ENCODE measurements around the gene DCAF11.

DCAF11 gene

DNA sequence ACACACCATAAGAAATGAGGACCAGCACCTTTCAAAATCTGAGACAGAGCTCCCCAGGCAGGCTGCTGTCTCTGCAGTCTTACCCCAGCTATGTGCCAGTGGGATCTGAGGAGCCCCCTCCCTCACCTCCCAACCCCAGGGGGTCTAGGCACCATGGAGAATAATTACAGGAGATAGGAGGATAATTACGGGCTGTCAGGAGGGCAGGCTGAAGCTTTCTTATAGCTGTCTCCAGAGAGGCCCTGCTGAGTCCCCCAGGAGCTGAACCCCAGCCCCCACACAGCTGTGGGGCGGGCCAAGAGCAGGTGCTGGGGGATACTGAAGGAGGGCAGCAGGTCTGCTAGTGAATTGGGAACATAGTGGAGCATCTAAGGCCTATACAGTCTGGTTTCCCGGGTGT, 36.4 kb upstream of the DCAF11 start:
- DNase-seq (ENCODE audit: low spot score) (no peak), FAIRE-seq (no peak)

DNA sequence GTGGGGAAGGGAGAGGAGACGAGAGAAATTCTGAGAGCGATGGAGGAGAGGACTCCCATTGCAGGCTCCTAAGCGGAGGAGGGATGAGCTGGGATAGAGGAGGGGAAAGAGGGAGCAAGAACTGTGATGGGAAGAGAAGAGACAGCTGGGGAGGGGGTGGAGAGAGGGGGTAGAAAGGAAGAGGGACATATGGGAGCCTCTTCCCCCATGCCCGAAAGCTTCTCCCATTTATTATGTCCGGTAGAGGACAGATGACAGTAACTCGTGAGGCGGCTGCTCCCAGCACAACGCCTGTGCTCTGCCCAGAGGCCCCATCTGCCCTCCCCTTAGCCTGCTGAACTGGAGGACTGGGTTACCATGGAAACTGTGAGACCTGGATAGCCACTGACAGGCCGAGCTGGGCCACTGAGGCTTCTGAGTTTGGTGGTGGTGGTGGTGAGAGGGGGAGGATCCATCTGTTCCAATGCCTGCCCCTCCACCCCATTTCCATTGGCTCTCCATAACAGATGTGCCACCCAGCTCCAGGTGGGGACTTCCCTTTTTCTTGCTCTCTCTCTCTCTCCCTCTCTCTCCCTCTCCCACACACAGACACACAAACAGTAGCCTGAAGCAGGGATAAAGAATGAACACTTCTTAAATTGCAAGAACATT, 35.0 kb upstream of the DCAF11 start:
- no peak for FAIRE-seq
- DNase-seq (ENCODE audit: low spot score), result no peak

DNA sequence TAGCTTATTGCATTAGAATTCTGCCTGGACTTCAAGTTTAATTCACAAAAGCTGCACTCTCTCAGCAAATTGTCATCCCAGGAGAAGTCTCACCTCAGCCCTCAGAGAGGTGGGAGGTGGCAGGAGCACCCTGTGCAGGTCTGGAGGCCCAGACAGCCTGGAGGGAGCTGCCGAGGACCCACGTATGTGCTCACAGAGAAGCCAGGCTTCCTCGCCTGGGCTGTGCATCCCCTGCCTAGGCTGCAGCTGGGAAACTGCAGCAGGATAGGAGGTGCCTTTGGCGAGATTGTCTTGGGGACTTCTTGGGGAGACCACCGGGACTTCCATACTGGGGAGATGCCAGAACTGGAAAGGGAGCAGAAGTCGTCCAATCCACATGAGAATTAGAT, 34.4 kb upstream of the DCAF11 start:
- FAIRE-seq (no peak), DNase-seq (ENCODE audit: low spot score) (no peak)

DNA sequence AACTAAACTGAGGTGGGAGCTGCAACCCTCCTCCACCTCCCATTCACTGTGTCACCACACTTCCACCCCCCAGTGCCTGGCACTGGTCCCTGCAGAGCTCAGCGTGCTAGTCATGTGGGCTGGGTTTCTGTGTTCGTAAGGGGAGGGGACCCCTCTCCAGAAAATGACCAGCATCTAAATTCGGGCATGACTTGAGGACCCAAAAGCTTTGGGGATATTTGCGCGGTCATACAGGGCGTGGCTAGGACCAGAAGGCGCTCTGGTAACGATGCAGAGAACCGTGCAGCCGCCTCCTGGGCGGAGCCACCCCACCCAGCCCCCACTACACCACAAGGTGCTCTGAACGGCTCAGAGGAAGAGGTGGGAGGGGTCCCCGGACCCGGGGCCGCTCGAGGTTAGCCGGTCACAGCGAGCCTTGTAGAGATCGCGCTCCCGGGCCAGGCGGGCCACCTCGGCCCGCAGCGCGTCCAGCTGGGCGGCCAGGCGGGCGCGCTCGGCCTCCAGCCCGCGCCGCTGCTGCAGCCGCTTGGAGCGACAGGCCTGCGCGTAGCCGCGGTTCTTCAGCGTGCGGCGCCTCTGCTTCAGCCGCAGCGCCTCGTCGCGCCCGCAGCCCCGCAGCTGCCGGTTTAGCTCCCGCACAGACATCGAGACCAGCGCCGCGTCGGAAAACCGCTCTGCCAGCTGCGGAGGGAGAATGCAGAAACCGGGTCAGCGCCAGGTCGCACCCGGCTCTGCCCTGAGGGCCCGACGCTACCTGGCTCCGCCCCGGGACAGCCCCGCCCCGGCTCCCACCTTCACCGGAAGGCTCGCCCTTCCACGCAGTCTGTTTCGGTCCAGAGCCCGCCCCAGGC, 33.5 kb upstream of the DCAF11 start:
- FAIRE-seq (no peak), DNase-seq (ENCODE audit: low spot score) (peak; percentile 67)

DNA sequence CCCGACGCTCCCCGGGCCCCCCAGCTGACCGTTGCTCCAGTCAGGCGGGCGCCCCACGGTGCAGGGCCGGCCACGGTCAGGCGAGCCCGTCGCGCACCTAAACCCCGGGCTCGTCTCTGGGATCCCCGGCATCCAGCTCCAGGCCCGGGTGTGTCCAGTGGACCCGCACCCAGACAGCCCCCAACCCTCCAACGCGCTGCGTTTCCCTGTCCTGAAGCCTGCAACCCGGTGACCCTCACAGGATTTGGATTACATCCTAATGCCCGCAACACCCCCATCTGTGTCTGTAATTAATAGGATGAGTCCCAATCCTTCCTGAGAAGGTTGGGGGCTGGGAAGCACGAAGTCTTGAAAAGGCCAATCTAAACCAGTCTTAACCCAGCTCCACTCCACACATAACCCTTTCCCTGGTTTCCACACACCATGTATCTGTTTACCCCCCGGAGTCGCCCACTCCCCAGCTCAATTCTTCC, 32.8 kb upstream of the DCAF11 start:
- DNase-seq (ENCODE audit: low spot score) (no peak), FAIRE-seq (no peak)

DNA sequence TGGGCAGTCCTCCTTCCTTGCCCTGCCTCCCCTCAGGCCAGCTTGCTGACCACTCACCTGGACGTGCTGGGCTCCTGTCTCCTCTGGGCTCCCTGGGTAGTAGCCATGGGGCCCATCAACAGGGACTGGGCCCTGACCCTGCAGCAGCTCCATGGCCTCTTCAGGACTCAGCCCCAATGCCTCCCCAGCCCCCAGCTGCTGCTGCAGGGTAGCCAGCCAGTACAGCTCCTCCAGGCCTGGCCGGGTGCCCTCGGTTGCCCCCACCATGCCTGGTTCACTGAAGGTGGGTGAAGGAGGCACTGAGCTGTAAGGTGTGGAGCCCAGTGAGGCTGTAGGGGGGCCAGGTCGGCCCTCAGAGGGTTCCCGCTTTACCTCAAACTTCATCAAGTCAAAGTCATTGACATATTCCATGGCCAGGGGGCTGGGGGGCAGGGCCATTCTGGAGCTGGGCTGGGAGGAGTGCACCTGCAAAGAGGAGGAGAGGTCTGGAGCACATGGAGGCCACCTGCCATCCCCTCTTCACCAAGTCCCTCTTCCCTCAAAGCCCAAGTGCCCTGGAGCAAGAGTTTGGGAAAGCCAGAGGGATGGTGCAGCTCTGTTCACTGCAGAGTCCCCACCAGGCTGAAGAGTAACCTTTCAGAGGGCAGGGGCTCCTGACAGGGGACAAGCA, 32.0 kb upstream of the DCAF11 start:
- FAIRE-seq (no peak), DNase-seq (ENCODE audit: low spot score) (no peak)

DNA sequence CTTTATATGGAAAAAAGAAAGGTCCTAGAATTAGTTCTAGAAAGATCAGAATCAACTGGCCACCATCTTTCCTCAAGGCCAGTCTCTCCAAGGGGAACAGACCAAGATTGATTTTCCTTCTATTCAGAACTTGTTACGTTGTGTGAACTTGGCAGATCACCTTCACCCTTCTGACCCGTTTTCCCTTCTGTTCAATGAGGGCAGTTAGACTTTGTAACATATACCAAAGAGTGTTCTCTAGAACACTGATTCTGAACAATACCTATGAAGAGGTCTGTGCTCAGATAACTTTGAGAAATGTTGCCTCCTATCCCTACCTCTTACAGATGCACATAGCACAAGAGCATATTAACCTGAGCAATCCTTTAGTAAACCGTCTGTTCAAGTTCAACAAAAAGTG, 31.1 kb upstream of the DCAF11 start:
- DNase-seq (ENCODE audit: low spot score), result no peak
- FAIRE-seq, result no peak

DNA sequence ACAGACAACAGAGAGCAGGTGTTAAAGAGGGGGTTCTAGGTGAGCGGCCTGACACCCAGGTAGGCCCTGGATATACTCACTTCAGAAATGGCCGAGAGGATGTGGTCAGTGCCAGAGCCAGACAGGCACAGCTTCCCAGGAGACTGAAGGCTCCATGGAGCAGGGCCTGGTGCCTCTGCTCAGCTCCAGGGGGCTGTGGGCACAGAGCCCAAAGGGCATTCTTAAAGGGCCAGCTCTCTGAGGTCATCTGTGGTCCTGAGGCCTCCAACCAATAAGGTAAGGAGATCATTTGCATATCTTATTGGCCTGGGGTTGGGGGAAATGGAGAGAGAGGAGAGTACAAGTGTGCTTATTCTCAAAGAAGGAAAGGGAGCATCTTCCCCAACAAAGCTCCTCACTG, 30.1 kb upstream of the DCAF11 start:
- FAIRE-seq (no peak), DNase-seq (ENCODE audit: low spot score) (no peak)

DNA sequence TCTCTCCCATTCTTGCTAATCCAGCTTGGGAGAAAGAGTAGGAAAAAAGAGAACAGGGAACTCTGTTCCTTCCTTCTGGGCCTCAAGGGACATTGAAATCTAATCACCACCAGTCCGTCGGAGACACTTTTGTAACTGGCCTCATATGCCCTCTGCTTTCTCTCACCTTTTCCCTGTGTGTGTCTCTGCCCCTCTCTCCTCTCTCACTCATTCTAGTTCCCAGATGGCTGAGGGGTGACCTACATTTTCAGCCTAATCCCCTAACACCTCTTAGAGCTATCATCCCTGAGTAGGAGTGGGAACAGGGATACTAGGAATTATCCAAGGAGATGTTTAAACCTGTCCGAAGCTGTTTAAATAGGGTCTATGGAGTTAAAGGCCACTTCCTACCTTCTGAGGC, 29.4 kb upstream of the DCAF11 start:
- DNase-seq (ENCODE audit: low spot score), result no peak
- no peak for FAIRE-seq

DNA sequence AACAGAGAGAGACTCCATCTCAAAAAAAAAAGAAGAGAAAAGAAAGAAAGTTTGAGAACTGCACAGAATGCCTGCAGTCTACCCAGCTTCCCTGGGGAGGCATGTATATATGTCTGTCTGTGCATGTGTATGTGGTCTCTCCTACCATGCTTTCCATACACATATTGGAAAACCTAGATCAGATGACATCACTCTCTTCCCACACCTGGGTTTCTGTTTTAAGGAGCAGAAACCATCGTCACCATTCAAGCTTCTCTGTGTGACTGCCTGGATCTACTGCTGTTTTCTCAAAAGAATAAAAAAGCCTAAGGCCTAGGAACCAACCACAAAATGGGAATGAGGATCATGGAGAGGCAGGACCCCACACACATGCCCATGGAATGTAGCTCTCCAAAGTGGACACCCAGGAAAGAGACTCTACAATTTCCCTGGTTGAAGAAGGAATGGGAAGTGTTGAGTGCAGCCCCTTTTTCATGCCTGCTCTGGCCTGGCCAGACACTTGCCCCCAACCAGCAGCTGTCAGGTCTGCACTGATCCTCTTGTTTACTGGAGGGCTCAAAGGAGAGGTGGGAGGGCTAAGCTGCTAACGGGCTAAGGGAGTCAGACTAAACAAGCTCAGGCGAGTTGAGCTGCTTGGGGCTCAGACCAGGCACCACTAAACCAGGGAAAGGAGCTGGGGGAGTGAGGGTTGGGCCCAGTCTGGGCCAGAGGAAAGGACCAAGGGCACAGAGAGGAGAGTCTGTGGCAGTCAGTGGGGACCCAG, 28.2 kb upstream of the DCAF11 start:
- DNase-seq (ENCODE audit: low spot score), result no peak
- FAIRE-seq, result no peak

DNA sequence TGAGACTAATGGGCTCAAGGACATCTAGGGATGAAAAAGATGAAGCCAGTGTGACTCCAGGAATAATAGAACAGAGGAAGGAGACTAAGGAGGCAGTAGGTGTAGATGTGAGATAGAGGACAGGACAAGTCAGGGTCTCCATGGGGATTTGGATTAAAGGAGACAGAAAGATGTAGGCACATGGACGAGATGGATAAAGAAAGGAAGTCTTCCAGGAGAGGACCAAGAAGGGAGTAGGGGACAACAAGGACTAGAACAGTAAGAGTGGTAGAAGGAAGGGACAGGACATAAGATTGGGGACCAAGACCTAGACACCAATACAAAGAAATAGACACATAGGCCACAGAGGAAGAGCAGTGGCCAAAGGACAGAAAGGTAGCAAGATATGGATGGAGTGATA, 27.6 kb upstream of the DCAF11 start:
- DNase-seq (ENCODE audit: low spot score) (no peak), FAIRE-seq (no peak)

DNA sequence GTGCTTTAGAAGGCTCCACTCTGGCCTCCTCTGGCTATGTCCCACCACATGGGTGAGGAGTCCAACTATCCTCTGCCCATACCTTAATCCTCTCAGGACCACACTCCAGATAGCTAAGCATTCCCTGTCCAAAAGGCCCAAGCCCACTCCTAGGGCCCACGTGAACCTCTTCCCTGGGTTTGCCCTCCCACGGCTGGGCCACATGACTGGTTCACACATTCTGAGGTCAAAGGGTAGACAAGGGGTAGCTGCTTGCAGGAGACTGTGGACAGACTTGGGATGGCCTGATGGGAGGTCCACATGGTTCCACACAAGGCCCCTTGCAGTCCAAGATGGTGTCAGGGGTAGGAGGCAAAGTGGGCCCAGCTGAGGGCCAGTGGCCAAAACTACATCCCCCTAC, 26.5 kb upstream of the DCAF11 start:
- no peak for DNase-seq (ENCODE audit: low spot score)
- no peak for FAIRE-seq

DNA sequence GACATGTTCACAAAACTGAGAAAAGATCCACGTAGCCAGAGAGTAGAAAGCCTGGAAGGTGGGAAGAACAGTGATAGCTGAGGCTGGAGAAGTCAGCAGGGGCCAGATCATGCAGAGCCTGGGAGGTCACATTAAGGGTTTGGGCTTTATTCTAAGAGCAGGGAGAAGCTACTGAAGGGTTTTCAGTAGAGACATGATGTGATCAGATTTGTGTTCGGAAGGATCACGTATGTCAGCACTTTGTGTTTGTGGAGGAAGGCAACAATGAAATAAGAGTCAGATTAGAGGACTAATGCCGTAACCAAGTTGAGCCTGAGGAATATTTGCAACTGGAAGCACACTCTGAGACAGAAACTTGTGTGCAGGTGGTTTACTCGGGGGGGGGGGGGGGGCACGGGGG, 24.7 kb upstream of the DCAF11 start:
- no peak for FAIRE-seq

DNA sequence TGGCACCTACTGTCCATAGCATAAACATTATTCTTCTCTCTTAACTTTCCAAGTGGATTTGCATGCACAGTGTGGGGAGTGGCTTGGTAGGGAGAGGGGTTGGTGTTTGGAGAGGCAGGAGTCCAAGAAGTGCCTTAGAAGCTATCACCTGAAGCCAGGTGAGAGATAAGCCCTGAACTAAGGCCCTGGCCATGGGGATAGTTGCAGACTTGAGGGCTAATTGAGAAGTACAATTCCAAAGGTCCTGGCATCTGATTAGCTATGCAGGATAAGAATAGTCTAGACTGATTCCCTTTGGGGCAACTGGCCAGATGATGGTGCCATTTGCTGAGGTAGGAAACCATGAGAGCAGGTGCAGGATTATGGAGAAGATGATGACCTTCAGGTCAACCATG, 22.5 kb upstream of the DCAF11 start:
- no peak for DNase-seq (ENCODE audit: low spot score)
- no peak for FAIRE-seq

More for the DNA sequence above, 24.7 kb upstream of the DCAF11 start:
- no peak for DNase-seq (ENCODE audit: low spot score)

DNA sequence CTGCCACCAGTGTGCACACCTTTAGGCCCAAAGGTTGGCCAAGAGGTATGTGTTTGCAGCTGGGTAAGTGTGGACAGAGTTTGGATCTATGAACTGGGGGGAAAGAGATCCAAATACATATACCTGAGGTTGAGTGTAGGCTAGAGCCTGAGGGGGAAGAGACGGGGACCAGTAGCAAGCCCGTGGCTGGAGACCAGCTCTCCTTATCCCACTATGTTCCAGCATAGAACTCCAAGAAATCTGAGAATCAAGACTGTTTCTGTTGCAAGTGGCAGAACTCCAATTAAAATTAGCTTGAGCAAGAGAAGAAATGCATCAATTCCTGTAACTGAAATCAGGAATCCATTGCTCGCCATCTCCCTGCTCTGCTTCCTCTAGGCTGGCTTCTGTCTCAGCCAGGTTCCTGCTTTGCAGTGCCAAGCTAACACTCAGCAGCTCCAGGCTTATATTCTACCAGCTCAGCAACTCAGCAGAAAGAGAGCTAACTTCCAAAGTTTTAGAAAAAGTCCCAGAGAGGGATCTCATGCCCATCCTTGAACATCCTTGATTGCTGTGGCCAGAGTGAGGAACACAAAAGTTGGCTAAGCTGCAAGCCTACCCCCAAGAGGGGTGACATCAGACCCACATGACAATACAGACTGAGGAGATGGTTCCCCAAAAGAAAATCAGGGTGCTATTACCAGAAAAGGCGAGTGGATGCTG, 21.9 kb upstream of the DCAF11 start:
- FAIRE-seq, result no peak
- no peak for DNase-seq (ENCODE audit: low spot score)

DNA sequence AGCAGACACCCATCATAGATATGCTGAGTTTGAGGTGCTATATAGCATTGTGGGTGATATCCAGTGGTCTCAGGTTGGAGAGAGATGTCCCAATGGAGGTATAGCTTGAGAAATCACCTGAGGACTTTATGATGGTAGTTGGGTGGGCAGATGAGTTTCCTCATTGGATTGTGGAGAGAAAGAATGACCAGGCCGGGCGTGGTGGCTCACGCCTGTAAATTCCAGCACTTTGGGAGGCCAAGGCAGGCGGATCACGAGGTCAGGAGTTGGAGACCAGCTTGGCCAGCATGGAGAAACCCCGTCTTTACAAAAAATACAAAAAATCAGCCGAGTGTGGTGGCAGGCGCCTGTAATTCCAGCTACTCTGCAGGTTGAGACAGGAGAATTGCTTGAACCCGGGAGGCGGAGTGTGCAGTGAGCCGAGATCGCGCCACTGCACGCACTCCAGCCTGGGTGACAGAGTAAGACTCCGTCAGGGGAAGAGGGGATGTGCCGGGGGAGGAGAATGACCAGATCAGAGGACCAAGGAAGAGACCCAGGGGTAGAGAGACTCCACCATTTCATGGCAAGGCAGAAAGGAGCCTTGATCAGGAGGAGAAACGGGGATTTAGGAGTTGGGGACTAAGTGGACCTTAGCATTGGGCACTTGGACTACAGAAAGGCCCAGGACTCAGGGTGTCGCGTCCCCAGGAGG, 21.2 kb upstream of the DCAF11 start:
- DNase-seq (ENCODE audit: low spot score) (no peak), FAIRE-seq (no peak)

DNA sequence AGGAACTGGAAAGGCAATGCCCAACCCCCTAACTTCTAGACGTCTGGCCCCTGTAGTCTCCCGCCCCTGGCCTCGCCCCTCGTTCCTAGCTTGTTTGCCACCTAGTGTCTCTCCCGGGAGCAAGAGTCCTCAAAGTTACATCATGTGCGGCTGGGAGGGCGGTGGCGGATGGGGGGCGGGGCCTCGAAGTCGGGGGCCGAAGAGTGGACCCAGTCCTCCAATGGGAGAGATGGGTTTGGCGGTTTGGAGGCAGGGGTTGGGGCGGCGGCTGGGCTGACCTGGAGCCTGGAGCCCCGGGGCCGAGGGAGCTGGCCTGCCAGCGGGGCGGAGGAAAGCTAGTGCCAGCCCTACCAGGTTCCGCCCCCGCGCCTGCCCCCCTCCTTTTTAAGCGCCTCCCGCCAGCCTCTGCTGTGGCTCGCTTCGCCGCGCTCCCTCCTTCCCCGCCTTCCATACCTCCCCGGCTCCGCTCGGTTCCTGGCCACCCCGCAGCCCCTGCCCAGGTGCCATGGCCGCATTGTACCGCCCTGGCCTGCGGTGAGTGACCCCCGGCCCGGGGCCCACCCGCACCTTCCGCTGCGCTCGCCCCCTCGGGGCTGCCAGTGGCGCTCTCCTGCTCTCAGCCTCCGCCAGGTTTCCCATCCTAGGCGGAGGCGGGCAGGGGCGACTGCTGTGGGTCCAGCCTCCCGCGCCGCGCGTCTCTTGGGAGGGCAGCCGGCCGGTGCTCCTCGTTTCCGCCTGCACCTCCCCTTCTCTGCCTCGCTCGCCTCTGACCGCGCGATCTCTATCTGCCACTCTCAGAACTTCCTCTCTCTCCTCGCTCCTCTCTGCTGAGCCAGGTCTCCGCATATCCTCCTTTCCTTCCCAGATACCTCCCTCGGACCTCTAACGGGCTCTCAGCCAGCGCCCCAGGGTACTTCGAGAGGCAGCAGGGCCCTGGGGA, 20.4 kb upstream of the DCAF11 start, which contains the start of gene PCK2:
PCK2 (plus strand) TSS at position 411 of the 940 bp plus-strand sequence; CDS start at position 506, 95 bp downstream.
- DNase-seq (ENCODE audit: low spot score) (peak; percentile 97), FAIRE-seq (no peak)

DNA sequence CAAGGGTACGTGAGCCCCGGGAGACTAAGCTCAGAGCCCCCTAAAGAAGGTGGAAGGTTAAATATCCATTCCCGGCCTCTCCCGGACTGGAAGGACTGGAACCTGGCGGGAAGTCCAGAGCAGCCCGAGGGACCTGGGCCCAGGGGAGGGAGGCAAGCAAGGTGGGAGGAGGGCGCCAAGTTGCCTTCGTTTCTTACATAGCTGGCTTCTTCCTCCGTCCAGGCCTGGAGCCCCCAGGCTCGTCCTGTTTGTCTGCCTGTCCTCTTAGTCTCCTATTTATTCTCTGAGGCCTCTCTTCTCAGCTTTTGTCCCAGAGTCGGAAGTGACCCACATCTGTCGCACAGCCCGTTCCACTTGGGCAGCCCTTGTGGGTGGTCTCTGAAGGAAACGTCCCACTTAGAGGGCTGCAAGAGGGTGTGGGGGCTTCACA, 19.7 kb upstream of the DCAF11 start:
- DNase-seq (ENCODE audit: low spot score), result peak; percentile 25
- FAIRE-seq, result no peak

Data from urothelium cell line (cell line).